Globus pallidus (tissue), 1 donor: ENCODE data around the gene CRYL1.

Source experiments
- DNase-seq: peaks from one replicate; pipeline ENCODE4 v3.0.0-alpha.2; 2015; ENCODE audit warnings: low spot score

Gene CRYL1, protein sequence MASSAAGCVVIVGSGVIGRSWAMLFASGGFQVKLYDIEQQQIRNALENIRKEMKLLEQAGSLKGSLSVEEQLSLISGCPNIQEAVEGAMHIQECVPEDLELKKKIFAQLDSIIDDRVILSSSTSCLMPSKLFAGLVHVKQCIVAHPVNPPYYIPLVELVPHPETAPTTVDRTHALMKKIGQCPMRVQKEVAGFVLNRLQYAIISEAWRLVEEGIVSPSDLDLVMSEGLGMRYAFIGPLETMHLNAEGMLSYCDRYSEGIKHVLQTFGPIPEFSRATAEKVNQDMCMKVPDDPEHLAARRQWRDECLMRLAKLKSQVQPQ

DNA sequence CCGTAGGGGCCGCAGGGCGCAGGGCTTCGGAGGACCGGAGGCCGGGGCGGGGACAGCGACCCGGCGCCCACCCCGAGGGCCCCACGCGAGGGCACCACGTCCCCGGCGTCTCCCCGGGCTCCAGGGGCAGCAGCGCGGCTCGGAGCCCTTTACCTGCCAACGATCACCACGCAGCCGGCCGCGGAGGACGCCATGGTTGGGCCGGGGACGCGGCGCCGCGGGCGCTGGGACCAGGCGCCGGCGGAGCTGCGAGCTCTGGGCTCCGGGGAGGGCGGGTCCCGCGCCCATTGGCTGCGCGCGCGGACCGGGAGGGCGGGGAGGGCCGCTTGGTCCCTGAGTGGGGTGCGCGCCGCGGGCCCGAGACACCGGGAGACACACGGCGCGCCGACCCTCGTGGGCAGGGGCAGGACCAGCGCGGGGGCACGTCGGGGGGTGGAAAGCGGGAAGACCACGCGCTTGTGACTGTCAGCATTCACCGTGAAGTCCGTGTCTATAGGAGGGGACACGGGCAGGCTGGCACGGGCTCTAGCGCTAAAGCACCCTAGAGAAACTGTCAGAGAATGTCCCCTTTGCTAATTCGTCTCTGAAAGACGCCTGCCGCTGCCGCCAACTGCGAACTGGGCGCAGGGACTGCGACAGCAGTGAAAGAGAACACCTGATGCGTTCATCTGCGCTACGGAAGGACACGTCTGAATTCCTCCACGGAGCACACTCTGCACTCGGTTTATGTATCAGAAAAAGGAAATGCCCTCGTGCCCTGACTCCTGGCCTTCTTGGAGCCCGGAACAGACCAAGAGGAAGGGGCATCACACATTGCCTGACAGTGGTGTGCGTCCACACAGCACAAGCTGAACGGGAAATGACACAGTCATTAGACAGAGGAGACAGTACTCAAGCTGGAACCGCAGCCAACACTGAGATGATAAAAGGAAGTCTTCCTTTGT is at the start of gene CRYL1:
Gene CRYL1, minus strand, starts transcription at position 257 of the 944 bp plus-strand sequence. Its CDS starts 63 bp downstream, at position 194.
- peak; percentile 88 for DNase-seq

DNA sequence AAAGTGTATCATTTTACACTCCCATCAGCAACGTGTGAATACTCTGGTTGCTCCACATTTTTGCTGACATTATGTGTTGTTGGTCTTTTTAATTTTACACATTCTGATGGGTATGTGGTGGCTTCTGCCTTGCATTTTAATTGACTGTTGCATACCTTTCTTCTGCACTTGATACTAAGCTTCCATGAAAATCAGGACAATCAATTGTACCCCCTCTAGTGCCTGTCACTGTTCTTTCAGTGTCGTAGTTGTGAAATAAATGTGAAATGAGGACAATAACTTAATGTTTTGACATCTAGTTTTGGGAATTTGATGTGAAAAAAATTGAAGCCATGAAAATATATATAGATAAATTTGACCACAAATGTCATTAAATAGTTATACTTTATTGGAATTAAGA is 48.0 kb upstream of the CRYL1 start:
- DNase-seq = no peak

DNA sequence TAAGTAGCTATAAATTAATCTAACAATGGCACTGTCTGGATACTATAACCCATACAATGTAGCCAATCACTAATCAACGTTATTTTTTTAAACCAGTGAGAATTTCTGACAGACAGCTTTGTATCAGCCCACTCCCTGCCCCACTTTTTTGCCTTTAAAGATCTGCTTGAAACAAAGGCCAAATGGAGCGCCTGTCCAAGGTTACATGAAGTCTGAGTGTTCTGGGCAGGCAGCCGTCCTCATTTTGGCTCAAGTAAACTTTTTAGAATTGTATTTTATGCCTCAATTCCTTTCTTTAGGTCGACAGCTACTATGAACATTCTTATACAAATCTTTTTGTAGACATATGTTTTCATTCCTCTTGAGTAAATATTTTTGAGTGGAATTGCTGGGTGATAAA is 47.5 kb upstream of the CRYL1 start:
- DNase-seq = no peak

DNA sequence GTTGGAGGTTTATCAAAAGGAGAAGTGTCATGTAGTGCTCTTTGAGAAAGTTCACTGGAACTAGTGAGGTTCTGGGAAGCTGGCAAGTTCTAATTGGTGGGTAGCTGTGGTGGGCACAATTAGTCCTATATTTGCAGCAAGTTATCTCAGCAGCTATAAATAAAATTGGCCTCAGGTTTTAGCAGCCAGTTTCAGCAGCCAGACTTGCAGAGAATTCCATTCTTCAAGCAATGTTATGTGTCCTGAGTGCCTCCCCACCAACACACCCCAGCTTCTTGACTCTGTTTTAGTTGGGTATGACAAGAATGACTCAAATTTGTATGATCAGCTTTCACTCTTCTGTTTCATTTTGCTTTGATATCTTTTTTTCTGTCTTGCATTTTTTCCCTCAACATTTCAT is 46.0 kb upstream of the CRYL1 start:
- DNase-seq = no peak

DNA sequence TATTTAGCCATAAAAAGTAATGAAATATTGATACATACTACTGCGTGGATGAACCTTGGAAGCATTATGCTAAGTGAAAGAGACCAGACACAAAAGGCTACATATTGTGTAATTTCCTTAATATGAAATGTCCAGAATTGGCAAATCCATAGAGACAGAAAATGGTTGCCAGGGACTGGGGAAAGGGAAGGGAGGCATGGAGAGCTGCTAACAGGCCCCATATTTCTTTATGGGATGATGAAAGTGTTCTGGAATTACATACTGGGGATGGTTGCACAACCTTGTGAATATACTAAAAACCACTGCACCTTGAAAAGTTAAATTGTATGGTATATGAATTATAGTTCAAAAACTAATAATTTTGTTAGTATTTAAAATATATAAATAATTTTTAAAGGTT is 44.9 kb upstream of the CRYL1 start:
- DNase-seq = no peak

DNA sequence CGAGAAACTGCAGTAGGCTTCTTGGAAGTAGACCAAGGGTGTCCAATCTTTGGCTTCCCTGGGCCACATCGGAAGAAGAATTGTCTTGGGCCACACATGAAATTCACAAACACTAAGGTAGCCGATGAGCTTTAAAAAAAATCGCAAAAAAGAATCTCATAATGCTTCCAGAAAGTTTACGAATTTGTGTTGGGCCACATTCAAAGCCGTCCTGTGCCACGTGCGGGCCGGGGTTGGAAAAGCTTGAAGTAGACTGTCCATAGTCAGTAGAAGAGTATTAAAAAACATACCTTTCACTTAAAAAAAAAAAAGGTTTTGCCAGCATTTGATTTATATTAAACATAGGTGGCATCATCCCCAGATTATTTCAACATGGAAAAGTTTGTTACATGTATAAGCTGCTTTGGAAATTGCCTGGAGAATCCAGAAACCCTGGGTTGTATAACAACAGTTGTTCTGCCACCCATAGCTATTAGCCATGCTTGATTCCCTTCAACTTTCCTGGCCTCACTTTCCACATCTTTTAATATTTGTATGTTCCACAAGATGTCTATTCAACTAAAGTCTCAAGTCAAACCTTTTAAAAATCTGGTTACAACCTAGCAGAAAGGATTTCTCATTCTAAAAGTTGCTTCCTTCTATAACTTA is 42.3 kb upstream of the CRYL1 start:
- DNase-seq = no peak

DNA sequence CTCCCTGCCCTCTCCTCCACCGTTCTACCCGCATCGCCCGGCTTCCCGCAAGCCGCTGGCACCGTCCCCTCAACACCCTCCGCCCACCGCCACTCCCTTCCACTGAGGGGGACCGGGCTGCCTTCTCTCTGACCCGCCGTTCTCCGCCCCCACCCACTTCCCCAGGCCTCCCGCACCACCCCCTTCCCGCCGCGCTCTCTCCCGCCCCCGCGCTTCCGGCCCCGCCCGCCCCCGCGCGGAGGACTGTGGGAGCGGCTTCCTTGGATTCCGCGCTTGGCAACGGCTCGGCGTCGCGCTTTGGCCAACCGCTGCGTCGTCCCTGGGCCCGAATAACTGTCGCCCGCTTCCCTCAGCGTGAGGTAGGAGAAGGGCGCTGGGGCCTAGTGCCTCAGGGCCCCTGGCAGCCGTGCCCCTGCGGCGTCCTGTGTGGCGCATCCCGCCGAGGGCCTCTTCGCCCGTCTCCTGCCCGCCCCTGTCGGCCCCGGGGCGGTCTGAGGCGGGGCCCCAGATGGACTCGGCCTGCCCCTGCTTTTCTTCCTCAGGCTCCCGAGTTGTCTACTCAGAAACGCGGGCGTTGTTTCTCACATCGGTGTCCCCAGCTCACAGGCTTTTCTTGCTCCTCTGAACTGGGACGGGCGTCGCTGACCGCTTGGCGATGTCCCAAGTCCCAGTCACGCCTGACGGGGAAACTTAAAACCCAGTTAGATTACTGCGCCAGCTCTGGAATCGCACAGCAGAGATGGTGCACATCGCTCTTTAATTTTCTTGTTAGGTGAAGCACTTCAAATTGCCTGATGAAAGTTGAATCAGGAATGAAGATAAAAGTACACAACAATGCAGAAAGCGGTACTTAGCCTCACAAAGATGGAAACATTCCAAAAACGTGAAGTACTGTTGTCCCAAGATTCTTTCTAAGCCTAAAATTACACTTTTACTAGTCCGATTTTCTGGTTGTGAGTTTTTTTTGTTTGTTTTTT is 41.5 kb upstream of the CRYL1 start, which contains the start of gene IFT88:
Gene IFT88, plus strand, starts transcription at position 260 of the 977 bp plus-strand sequence. CDS start 7,229 bp downstream, outside the sequence.
- DNase-seq = peak; percentile 90

DNA sequence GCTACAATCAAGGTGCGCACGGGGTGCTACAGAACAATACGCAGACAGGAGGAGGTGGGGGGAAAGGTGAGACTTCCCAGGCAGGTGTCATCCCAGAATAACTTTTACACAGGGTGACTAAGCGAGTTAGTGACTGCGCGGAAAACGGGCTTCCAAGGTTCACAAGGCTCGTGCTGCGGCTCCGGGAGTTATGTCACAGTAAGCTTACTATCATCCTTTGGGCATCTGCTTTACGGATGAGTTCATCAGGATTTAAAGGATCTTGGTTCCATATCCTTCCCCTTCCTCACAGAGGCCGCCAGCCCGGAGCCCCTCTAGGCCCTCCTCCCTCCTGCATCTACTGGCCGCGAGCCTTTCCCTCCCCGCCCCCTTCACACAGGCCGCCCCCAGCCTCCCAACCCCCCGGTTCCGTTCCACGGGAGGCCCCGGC is 40.8 kb upstream of the CRYL1 start:
- no peak for DNase-seq

DNA sequence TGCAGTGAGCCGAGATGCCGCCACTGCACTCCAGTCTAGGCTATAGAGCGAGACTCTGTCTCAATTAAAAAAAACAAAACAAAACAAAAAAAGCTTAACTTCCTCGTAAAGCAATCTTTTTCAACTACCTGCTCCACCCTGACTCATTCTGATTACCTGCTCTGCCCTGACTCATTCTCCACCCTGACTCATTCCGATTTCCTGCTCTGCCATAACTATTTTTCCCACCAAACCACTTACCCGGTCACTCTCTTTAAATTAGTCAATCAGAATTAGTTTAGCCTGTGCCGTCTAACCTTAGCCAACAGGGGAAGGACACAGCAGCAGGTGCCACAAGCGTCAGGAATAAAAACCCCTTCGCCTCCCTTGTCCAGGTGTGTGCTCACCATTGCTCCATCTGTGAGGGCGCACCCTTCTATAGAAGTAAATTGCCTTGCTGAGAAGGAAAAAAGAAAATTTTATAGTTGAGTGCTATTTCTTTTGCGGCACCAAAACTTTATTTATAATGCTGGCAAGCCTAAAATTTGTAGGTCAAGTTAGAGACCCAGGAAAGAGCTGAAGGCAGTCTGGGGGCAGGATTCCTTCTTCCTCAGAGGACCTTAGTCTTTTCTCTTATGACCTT is 39.6 kb upstream of the CRYL1 start:
- no peak for DNase-seq

DNA sequence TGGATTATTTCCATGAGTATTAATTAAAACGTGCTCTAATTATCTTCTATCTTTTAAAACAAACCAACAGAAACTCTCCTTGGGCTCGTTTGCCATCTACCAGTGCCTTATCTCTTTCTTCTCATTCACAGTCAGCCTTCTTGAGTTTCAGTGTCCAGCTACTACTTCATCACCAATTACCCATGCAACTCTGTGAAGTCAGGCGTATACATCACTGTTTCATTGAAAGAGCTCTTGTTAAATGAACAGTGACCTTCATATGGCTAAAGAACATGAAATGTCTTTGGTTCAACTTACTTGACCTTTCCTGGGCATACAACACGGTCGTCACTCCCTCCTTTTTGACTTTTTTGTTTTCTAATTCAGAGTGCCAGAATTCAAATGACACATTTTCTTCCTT is 36.1 kb upstream of the CRYL1 start:
- no peak for DNase-seq

DNA sequence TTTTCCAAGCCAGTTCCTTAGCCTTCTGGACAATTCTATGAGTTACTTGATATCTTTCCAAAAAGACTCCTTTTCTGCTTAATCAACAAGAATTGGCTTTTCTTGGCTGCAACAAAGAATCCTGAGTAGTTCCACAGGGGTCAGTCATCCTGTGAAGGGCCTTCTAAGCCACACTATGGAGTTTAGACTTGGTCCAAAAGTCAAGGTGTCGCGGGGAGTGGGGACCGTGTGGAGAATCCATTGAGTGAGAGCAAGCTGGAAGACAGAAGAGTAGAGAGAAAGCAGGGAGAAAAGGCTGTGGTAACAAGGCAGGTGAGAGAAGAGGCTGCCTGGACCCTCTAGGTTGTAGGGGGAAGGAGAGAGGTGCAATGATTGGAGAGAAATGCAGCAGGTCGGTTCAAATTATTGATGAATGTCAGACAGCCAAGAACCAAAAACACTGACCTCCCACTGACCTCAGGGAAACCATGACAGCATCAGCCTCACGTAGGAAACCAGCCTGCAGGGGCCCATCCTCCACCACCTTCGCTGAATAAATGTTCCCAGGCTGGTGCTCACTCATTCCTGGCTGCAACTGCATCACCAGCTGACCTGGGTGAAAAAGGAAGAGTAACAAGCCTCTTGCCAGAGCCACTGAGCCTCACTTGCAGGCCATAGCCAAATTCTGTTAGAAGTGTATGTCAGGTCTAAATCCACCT is 34.2 kb upstream of the CRYL1 start:
- DNase-seq = no peak

DNA sequence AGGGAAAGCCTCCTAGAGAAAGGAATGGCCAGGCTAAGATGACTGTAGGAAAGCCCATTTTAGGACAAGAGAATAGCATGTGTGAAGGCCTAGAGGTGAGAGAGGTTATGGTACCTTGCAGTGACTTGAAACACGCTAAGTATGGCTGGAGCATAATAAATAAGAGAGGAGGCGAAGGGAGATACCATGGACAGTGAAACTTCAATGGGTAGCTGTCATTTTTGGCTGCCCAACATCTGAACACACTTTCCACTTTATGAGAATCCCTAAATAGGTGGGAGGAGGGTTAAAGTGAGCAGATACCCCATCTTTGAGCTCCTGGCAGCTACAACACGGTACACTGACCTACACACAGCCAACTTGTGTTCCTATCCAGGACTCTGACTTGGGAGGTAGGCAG is 33.3 kb upstream of the CRYL1 start:
- no peak for DNase-seq

DNA sequence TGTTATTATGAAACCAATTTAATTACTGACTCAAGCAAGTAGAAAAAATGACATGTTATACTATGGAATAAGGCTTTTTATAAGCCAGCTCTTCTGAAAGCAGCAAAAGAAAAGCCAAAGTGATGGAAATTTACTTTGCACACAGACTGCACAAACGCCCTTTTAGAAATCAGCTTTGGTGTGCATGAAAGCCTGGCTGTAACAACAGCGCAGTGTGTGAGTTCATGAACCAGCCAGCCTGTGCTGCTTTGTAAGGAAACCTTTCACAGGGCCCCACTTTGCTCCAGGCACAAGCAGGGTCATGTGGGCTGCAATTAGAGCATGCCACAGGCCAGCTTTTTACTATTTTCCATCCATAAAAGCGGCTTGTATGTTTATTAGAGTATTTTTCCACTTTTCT is 27.7 kb upstream of the CRYL1 start:
- DNase-seq = peak; percentile 97

DNA sequence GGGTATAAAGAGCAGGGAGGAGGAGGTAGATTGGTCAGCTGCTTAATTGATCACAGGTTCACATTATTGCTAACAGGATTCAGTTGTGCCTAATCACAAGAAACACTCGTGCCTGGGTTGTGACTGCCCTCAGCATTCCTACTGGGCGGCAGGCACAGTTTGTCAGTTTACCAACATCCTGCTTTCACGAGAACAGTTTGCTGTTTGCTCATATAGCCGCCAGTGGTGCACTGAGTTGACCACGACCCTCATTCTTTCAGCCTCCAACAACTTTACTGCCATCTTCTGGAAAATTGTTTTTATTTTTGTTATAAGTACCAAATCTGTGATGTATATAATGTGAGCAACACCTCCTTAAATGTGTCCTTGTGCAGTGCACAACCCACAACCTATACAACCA is 25.1 kb upstream of the CRYL1 start:
- peak; percentile 58 for DNase-seq

DNA sequence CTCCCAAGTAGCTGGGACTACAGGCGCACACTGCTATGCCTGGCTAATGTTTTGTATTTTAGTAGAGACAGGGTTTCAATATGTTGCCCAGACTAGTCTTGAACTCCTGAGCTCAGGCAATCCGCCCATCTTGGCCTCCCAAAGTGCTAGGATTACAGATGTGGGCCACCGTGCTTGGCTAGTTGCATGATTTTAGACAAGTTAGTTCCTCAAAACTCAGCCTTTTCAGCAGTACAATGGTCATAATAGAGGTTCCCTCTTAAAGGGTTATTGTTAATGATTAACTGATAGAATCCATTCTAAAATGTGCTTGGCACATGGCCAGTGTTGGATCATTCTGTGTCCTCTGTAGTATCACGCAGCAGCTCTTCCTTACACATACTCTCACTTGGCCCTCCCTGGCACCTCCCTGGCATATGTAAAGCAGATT is 21.8 kb upstream of the CRYL1 start:
- DNase-seq = no peak

DNA sequence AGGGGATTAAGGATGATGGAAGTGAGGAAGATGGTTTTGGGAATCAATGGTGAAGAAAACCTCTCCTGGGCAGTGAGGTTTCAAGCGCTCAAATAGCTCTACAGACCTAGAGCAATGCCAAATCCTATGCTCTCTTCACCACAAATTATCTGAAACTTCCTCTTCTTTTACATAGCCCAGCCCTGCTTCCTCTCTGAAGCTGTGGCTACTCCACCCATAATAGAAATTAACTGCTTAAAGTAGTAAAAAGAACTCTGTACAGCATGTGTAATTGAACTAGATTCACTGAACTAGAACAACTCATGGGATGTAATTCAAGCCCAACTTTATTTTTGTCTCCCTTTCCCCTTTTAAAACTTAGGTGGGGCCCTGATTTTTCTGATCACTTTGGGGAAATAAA is 20.9 kb upstream of the CRYL1 start:
- DNase-seq = no peak

DNA sequence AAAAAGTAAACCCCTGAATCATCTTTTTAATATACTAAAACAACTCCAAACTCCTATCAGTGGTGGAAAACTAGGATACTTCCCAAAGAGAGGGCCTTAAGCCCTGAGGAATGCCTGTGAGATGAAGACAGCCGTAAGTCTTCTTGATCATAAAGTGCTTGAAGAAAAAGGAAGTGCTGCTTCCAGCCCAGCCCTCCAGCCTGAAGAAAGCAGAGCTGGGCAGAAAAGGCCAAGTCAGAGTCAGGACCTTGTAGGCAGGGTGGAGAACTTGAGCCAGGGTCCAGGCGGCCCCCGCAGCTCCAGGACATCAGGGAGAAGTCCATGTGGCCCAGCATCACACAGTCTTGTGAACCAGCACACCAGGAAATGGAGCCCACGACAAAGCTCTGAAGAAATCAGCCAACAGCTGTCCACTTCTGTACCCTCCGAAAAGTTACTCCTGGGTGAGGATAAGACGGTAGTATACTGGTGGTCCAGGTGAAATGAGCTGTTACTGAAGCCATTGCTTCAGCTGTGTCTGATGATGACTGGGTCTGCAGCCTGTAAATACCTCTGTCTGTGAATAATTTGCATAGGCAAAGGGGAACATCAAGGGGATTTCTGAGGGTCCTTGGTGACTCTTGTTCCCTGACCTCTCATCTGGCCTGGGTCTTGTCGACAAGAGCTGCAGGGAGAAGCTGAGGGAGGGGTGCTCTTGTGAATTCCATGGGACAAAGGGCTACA is 18.7 kb upstream of the CRYL1 start:
- no peak for DNase-seq

DNA sequence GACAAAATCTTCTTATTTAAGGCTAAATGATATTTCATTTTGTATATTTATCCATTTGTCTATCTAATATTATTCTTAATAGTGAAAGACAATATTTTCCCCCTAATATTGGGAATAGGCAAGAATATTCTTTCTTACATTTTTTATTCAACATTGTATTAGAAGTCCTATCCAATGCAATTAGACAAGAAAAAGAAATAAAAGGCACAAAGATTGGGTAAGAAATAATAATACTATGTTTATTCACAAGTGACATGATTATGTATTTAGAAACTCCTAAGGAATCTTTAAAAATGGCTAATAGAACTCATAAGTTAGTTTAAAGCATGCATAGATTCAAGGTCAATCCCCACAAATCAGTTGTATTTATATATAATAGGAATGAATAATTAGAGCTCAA is 11.3 kb upstream of the CRYL1 start:
- no peak for DNase-seq

DNA sequence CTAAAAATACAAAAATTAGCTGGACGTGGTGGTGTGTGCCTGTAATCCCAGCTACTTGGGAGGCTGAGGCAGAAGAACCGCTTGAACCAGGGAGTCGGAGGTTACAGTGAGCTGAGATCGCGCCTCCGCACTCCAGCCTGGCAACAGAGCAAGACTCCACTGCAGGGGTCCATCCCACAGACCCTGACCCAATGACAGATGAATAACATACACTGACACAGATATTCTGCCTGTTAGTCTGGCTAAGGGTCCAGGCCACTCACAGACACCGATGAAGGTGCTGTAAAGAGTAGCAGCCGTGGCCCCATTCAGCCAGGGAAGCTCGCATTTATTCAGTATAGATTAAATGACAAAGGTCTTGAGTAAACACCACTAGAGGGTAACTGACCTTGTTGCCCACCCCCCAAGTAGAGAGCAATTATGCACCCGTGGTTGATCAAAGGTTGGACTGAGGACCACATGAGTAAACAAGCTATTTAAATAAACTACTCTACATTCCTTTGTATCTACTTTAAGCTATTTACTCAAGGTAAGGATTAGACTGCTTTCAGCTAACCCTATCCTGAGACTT is 8.5 kb upstream of the CRYL1 start:
- no peak for DNase-seq
